HepG2 (cell line): ENCODE data around the gene DLL4. TPM values are rescaled to one million over a fixed set of nuclear protein-coding genes. Genes with fewer than 3 reads are reported as not detected.
A peak's percentile ranks its signal among the peaks of the same experiment; 100 is the strongest.

Source experiments
- AHR ChIP-seq: IDR thresholded peaks from 2 replicates; pipeline ENCODE4 v1.6.1; 2018; ENCODE audit warnings: missing genetic modification reagents, missing compliant biosample characterization
- ASH2L ChIP-seq: fragments of 300-600, 200-600 bp; sonication (generic); IDR thresholded peaks from 2 replicates; pipeline ENCODE4 v1.7.0; 2017; ENCODE audit warnings: low read depth, mild to moderate bottlenecking, moderate library complexity, mixed read lengths, low read length; ENCODE audit not compliant: insufficient read length
- BORCS8-MEF2B ChIP-seq: sonication (generic); formaldehyde crosslinking; IDR thresholded peaks from 2 replicates; pipeline ENCODE4 v1.8.0; 2022; ENCODE audit warnings: mild to moderate bottlenecking, missing genetic modification reagents
- BRCA1 ChIP-seq: sonication (generic); formaldehyde crosslinking; IDR thresholded peaks from 2 replicates; pipeline ENCODE4 v1.4.0; 2020; ENCODE audit warnings: missing genetic modification reagents
- EED ChIP-seq: sonication (generic); formaldehyde crosslinking; IDR thresholded peaks from 2 replicates; pipeline ENCODE4 v1.5.0; 2020; ENCODE audit warnings: mild to moderate bottlenecking, missing genetic modification reagents
- ETV5 ChIP-seq: IDR thresholded peaks from 2 replicates; pipeline ENCODE4 v1.6.1; 2018; ENCODE audit warnings: missing biosample characterization, missing genetic modification reagents, inconsistent platforms, borderline replicate concordance
- HDAC2 ChIP-seq: sonication (generic); formaldehyde crosslinking; IDR thresholded peaks from 2 replicates; pipeline ENCODE4 v1.4.0; 2020; ENCODE audit warnings: missing genetic modification reagents
- HOXA9 ChIP-seq: sonication (generic); formaldehyde crosslinking; IDR thresholded peaks from 2 replicates; pipeline ENCODE4 v1.8.1; 2022; ENCODE audit warnings: missing genetic modification reagents, mild to moderate bottlenecking, moderate library complexity, borderline replicate concordance
- MXI1 ChIP-seq: IDR thresholded peaks from 3 replicates; pipeline ENCODE4 v1.6.1; 2012; ENCODE audit warnings: low read depth, low read length, inconsistent platforms, borderline replicate concordance
- RORA ChIP-seq: sonication (generic); formaldehyde crosslinking; IDR thresholded peaks from 2 replicates; pipeline ENCODE4 v1.5.0; 2020; ENCODE audit warnings: mild to moderate bottlenecking, missing genetic modification reagents, moderate library complexity
- SAFB2 ChIP-seq: sonication (generic); formaldehyde crosslinking; IDR thresholded peaks from 2 replicates; pipeline ENCODE4 v1.5.1; 2020; ENCODE audit warnings: missing genetic modification reagents, low read depth, mild to moderate bottlenecking, borderline replicate concordance
- SNAPC2 ChIP-seq: sonication (generic); formaldehyde crosslinking; IDR thresholded peaks from 2 replicates; pipeline ENCODE4 v1.8.1; 2022; ENCODE audit warnings: mild to moderate bottlenecking, missing genetic modification reagents
- TARDBP ChIP-seq: sonication (generic); formaldehyde crosslinking; IDR thresholded peaks from 2 replicates; pipeline ENCODE4 v1.8.0; 2022; ENCODE audit warnings: mild to moderate bottlenecking, missing genetic modification reagents
- ZBTB38 ChIP-seq: sonication (generic); formaldehyde crosslinking; IDR thresholded peaks from 2 replicates; pipeline ENCODE4 v1.5.1; 2020; ENCODE audit warnings: mild to moderate bottlenecking, missing genetic modification reagents
- ZNF562 ChIP-seq: sonication (generic); formaldehyde crosslinking; IDR thresholded peaks from 2 replicates; pipeline ENCODE4 v1.8.0; 2022; ENCODE audit warnings: missing genetic modification reagents, borderline replicate concordance
- ZNF577 ChIP-seq: sonication (generic); formaldehyde crosslinking; IDR thresholded peaks from 2 replicates; pipeline ENCODE4 v1.4.0; 2020; ENCODE audit warnings: mild to moderate bottlenecking, low read depth, missing genetic modification reagents, borderline replicate concordance
- ZNF720 ChIP-seq: sonication (generic); formaldehyde crosslinking; IDR thresholded peaks from 2 replicates; pipeline ENCODE4 v1.4.0; 2020; ENCODE audit warnings: missing genetic modification reagents
- ZNF790 ChIP-seq: sonication (generic); formaldehyde crosslinking; IDR thresholded peaks from 2 replicates; pipeline ENCODE4 v1.8.0; 2022; ENCODE audit warnings: missing genetic modification reagents, mild to moderate bottlenecking, borderline replicate concordance
- polyA plus RNA-seq, 8 experiments: library from polyadenylated mRNA; depleted of rRNA in 3 of 8; stranded (reverse) in 7 of 8; unstranded in 1 of 8; fragments of >200 nt; fragmentation: Illumina TruSeq in 4 of 8; extraction: Trizol in 4 of 8; gene quantifications; 2 replicates each; pipeline versions ENCODE4 v1.2.1 to v1.2.3, GENCODE V29; 2011 to 2016; ENCODE audit warnings: low read depth in 4 of 8, missing spikeins in 1 of 8, mixed read lengths in 1 of 8; ENCODE audit not compliant: insufficient read depth in 1 of 8
- total RNA-seq, 5 experiments: library from RNA; depleted of rRNA; stranded (reverse); fragments of >200 nt; fragmentation: Illumina TruSeq; extraction: Trizol; gene quantifications; 2 replicates each; pipeline ENCODE4 v1.2.3, GENCODE V29; 2016; ENCODE audit warnings: low read depth in 1 of 5
- TF ChIP-seq, protein P1 (sequence below): IDR thresholded peaks from 2 replicates; pipeline ENCODE4 v1.4.0; 2020; ENCODE audit warnings: mild to moderate bottlenecking, missing genetic modification reagents
- TF ChIP-seq, protein P2 (sequence below): sonication (generic); formaldehyde crosslinking; IDR thresholded peaks from 2 replicates; pipeline ENCODE4 v1.4.0; 2020; ENCODE audit warnings: mild to moderate bottlenecking, missing genetic modification reagents
- TF ChIP-seq, protein P3 (sequence below): IDR thresholded peaks from 2 replicates; pipeline ENCODE4 v1.6.1; 2016

The DLL4 gene
- total and polyA plus RNA-seq, 2 of the 13 experiments (the other 11 are each of a cell fraction or from before 2014, with no cell fraction given), result 0.20 to 0.25 TPM

DNA sequence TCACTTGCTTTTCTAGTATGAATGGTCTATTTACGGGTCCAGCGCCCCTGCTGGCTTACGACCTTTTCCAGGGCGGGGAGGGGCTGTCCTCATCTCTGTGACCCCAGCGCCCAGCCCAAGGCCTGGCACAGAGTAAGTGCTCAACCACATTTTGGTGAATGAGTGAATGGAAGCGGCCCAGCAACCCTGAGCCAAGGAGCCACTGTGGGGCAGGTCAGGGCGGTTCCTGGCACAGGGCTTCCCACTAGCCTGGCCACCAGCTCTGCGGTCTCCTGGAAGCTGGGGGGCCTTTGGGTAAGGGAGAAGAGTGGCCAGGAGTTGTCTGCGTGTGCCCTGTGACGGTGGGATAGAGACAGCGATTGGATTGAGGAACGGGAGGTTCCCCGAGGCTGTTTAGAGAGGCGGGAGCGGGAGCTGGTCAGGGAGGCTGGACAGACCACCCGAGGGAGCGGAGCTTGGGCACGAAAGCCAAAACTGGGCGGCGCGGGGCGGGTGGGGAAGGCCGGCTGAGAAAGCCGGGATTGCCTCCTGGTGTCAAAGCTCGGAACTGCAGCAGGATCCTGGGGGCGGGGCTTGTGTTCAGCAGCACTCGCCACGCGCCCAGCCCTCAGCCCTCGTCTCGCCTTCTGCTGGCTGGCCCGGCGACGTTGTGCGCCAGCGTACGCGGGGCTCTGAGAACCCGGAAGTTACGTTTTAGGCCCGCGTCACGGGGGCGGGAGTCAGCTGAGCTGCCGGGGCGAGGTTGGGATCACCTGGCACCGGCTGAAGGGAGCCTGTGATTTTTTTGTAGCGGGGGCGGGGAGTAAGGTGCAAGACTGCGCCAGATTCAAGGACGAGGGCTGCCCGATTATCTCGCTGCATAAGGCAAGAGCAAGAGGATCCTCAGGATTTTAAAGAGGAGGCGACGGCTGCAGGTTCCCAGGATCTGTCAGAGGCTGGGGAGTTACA, 35.1 kb upstream of the DLL4 start, which contains the start of gene VPS18 (continued):
- TF ChIP-seq ZNF720, result no peak
- peak; percentile 93; the same call in 1 of the 3 replicates for TF ChIP-seq MXI1
- no peak for TF ChIP-seq BRCA1 (CRISPR knock-in tag)
- TF ChIP-seq HOXA9 (CRISPR knock-in tag), result no peak; the same call in 1 of the 2 replicates
- TF ChIP-seq SAFB2 (CRISPR knock-in tag), result no peak
- TF ChIP-seq ZBTB38 (CRISPR knock-in tag), result peak; percentile 65
- TF ChIP-seq BORCS8-MEF2B (CRISPR knock-in tag), result peak; percentile 84; the same call in 1 of the 2 replicates
- TF ChIP-seq ETV5 (CRISPR knock-in tag), result peak; percentile 41; the same call in 1 of the 2 replicates
- no peak for TF ChIP-seq RORA
- TF ChIP-seq ZNF562 (CRISPR knock-in tag), result no peak
- TF ChIP-seq ZNF577 (CRISPR knock-in tag), result no peak
- TF ChIP-seq, protein P1, sequence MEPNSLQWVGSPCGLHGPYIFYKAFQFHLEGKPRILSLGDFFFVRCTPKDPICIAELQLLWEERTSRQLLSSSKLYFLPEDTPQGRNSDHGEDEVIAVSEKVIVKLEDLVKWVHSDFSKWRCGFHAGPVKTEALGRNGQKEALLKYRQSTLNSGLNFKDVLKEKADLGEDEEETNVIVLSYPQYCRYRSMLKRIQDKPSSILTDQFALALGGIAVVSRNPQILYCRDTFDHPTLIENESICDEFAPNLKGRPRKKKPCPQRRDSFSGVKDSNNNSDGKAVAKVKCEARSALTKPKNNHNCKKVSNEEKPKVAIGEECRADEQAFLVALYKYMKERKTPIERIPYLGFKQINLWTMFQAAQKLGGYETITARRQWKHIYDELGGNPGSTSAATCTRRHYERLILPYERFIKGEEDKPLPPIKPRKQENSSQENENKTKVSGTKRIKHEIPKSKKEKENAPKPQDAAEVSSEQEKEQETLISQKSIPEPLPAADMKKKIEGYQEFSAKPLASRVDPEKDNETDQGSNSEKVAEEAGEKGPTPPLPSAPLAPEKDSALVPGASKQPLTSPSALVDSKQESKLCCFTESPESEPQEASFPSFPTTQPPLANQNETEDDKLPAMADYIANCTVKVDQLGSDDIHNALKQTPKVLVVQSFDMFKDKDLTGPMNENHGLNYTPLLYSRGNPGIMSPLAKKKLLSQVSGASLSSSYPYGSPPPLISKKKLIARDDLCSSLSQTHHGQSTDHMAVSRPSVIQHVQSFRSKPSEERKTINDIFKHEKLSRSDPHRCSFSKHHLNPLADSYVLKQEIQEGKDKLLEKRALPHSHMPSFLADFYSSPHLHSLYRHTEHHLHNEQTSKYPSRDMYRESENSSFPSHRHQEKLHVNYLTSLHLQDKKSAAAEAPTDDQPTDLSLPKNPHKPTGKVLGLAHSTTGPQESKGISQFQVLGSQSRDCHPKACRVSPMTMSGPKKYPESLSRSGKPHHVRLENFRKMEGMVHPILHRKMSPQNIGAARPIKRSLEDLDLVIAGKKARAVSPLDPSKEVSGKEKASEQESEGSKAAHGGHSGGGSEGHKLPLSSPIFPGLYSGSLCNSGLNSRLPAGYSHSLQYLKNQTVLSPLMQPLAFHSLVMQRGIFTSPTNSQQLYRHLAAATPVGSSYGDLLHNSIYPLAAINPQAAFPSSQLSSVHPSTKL (CRISPR knock-in tag), result 0 out of 2 replicates have a peak, but pooled peaks have one; percentile 43
- peak; percentile 79; the same call in 1 of the 2 replicates for TF ChIP-seq TARDBP (CRISPR knock-in tag)
- TF ChIP-seq, protein P2, sequence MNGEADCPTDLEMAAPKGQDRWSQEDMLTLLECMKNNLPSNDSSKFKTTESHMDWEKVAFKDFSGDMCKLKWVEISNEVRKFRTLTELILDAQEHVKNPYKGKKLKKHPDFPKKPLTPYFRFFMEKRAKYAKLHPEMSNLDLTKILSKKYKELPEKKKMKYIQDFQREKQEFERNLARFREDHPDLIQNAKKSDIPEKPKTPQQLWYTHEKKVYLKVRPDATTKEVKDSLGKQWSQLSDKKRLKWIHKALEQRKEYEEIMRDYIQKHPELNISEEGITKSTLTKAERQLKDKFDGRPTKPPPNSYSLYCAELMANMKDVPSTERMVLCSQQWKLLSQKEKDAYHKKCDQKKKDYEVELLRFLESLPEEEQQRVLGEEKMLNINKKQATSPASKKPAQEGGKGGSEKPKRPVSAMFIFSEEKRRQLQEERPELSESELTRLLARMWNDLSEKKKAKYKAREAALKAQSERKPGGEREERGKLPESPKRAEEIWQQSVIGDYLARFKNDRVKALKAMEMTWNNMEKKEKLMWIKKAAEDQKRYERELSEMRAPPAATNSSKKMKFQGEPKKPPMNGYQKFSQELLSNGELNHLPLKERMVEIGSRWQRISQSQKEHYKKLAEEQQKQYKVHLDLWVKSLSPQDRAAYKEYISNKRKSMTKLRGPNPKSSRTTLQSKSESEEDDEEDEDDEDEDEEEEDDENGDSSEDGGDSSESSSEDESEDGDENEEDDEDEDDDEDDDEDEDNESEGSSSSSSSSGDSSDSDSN (CRISPR knock-in tag), result peak; percentile 43
- 0 out of 2 replicates have a peak, but pooled peaks have one; percentile 74 for TF ChIP-seq SNAPC2 (CRISPR knock-in tag)
- TF ChIP-seq, protein P3, sequence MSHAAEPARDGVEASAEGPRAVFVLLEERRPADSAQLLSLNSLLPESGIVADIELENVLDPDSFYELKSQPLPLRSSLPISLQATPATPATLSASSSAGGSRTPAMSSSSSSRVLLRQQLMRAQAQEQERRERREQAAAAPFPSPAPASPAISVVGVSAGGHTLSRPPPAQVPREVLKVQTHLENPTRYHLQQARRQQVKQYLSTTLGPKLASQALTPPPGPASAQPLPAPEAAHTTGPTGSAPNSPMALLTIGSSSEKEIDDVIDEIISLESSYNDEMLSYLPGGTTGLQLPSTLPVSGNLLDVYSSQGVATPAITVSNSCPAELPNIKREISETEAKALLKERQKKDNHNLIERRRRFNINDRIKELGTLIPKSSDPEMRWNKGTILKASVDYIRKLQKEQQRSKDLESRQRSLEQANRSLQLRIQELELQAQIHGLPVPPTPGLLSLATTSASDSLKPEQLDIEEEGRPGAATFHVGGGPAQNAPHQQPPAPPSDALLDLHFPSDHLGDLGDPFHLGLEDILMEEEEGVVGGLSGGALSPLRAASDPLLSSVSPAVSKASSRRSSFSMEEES, result peak; percentile 82
- TF ChIP-seq ZNF790, result no peak
- peak; percentile 69 for TF ChIP-seq ASH2L
- no peak for TF ChIP-seq AHR
- no peak; the same call in 1 of the 2 replicates for TF ChIP-seq EED (CRISPR knock-in tag)
- TF ChIP-seq HDAC2 (CRISPR knock-in tag), result no peak; the same call in 1 of the 2 replicates
